ENCODE results near the gene AVEN. TPM values are rescaled to one million over a fixed set of nuclear protein-coding genes. Genes with fewer than 3 reads are reported as not detected.

Gene AVEN
- total RNA-seq, 2 donors from 2014 or later, result 18.9 to 20.7 TPM

DNA sequence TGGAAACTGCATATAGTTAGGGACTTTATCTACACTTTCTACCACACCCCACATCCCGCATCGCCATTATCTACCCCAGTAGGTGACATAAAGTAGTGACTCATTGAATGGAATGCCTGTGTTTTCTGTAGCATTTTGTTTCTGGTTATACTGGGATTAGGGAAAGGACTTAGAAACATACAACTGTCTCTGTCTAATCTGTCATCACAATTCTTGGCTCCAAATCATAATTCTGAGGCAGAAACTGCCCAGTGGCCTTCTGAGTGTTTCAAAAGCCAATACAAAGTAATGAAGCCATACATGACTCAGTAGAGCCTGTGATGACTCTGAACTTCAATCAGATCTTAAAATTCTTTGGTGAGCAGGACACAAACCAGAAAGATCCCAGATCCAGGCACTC, 186.4 kb downstream of the AVEN start:
- 80% methylated on average over 2 of the region's 2 CpGs; no CpG with 5 or more reads in 1 of the 2 experiments for WGBS, 2 experiments (ENCODE audit: insufficient coverage in 1 of 2, insufficient read length in 1 of 2)

DNA sequence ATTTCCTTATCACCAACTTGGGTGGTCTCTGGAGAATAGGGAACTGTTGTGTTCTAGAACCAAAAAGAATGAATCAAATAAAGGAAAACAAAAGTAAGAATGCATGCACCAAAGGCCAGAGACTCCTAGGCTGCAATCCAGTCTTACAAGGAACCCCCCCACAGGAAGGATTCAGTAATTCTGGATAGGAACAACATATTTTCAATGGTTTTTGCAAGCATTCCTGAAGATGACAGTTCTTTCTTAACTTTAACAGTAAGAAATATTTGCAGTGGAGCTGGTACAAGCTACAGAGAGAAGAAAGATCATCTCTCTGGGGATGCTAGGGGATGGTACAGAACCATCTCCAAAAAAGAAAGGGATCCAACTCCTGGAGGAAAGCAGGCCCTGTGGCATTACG, 186.9 kb downstream of the AVEN start:
- Mint-ChIP-seq H3K27me3 (ENCODE audit: insufficient read depth) (no peaks in the 10 kb centered on the region), H3K4me3 (no peak overlapping the region), H3K27ac (no peak overlapping the region), H3K36me3 (ENCODE audit: low read depth) (no peaks in the 10 kb centered on the region), H3K4me1 (peaks cover 11% of the 10 kb centered on the region), H3K9me3 (no peaks in the 10 kb centered on the region)
- Histone ChIP-seq H3K4me1 (ENCODE audit: control insufficient read depth, insufficient read depth, low read length) (no peaks in the 10 kb centered on the region), H3K9me3 (ENCODE audit: control insufficient read depth, low read length) (no peaks in the 10 kb centered on the region), H3K36me3 (ENCODE audit: control insufficient read depth, insufficient read depth, low read length) (peaks cover 3% of the 10 kb centered on the region), H3K27ac (ENCODE audit: low read depth, low read length) (no peak overlapping the region), H3K27me3 (ENCODE audit: control insufficient read depth, insufficient read depth, low read length, poor library complexity, severe bottlenecking) (no peaks in the 10 kb centered on the region), H3K4me3 (ENCODE audit: low read length) (no peak overlapping the region), H3K9ac (ENCODE audit: extremely low read depth, low read length, poor library complexity, severe bottlenecking) (no peak overlapping the region)
- TF ChIP-seq, protein P1, sequence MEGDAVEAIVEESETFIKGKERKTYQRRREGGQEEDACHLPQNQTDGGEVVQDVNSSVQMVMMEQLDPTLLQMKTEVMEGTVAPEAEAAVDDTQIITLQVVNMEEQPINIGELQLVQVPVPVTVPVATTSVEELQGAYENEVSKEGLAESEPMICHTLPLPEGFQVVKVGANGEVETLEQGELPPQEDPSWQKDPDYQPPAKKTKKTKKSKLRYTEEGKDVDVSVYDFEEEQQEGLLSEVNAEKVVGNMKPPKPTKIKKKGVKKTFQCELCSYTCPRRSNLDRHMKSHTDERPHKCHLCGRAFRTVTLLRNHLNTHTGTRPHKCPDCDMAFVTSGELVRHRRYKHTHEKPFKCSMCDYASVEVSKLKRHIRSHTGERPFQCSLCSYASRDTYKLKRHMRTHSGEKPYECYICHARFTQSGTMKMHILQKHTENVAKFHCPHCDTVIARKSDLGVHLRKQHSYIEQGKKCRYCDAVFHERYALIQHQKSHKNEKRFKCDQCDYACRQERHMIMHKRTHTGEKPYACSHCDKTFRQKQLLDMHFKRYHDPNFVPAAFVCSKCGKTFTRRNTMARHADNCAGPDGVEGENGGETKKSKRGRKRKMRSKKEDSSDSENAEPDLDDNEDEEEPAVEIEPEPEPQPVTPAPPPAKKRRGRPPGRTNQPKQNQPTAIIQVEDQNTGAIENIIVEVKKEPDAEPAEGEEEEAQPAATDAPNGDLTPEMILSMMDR (conservative IDR thresholded peaks at IDR 0.05), result no peak
- DNase-seq, result no peak
- WGBS, 2 experiments (ENCODE audit: insufficient coverage in 1 of 2, insufficient read length in 1 of 2), result 91 to 100% methylated on average over 1 of the region's 1 CpG

More for the DNA sequence above, 186.4 kb downstream of the AVEN start:
- Histone ChIP-seq H3K36me3 (ENCODE audit: control insufficient read depth, insufficient read depth, low read length) (peaks cover 8% of the 10 kb centered on the region), H3K4me1 (ENCODE audit: control insufficient read depth, insufficient read depth, low read length) (no peaks in the 10 kb centered on the region), H3K27me3 (ENCODE audit: control insufficient read depth, insufficient read depth, low read length, poor library complexity, severe bottlenecking) (no peaks in the 10 kb centered on the region), H3K9me3 (ENCODE audit: control insufficient read depth, low read length) (no peaks in the 10 kb centered on the region), H3K4me3 (ENCODE audit: low read length) (no peak overlapping the region), H3K9ac (ENCODE audit: extremely low read depth, low read length, poor library complexity, severe bottlenecking) (no peak overlapping the region), H3K27ac (ENCODE audit: low read depth, low read length) (no peak overlapping the region)
- no peaks in the 10 kb centered on the region for H3K9me3 Mint-ChIP-seq
- H3K4me3 Mint-ChIP-seq, result no peak overlapping the region
- peaks cover 11% of the 10 kb centered on the region for H3K4me1 Mint-ChIP-seq
- H3K27ac Mint-ChIP-seq, result no peak overlapping the region
- TF ChIP-seq, protein P1 (conservative IDR thresholded peaks at IDR 0.05), result no peak
- peaks cover 3% of the 10 kb centered on the region for H3K36me3 Mint-ChIP-seq (ENCODE audit: low read depth)
- no peaks in the 10 kb centered on the region for H3K27me3 Mint-ChIP-seq (ENCODE audit: insufficient read depth)
- DNase-seq, result no peak

DNA sequence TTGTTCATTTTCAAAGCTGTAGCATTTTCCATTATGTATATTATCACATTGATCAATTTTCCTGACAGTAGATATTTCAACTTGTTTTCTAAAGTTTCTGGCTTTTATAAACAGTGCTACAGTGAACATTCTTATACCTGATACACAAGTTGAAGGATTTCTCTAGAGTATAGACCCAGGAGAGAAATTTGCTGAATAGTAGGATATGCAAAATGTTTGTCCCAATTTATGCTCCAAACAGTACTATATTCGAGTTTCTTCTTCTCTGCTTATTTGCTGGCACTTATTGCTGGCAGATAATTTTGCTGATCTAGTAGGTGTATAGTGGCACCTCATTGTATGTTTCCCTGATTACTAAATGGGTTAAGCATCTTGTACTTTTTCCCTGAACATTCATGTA, 187.9 kb downstream of the AVEN start:
- TF ChIP-seq, protein P1 (conservative IDR thresholded peaks at IDR 0.05), result no peak
- Mint-ChIP-seq H3K27ac (no peak overlapping the region), H3K9me3 (no peaks in the 10 kb centered on the region), H3K36me3 (ENCODE audit: low read depth) (no peaks in the 10 kb centered on the region), H3K4me1 (peaks cover 8% of the 10 kb centered on the region), H3K4me3 (no peak overlapping the region), H3K27me3 (ENCODE audit: insufficient read depth) (no peaks in the 10 kb centered on the region)
- Histone ChIP-seq H3K36me3 (ENCODE audit: control insufficient read depth, insufficient read depth, low read length) (no peaks in the 10 kb centered on the region), H3K27ac (ENCODE audit: low read depth, low read length) (no peak overlapping the region), H3K4me3 (ENCODE audit: low read length) (no peak overlapping the region), H3K27me3 (ENCODE audit: control insufficient read depth, insufficient read depth, low read length, poor library complexity, severe bottlenecking) (no peaks in the 10 kb centered on the region), H3K9ac (ENCODE audit: extremely low read depth, low read length, poor library complexity, severe bottlenecking) (no peak overlapping the region), H3K4me1 (ENCODE audit: control insufficient read depth, insufficient read depth, low read length) (no peaks in the 10 kb centered on the region), H3K9me3 (ENCODE audit: control insufficient read depth, low read length) (no peaks in the 10 kb centered on the region)
- WGBS, 2 experiments (ENCODE audit: insufficient coverage in 1 of 2, insufficient read length in 1 of 2), result 100% methylated on average over 1 of the region's 1 CpG
- no peak for DNase-seq

All from endodermal cell (in vitro differentiated cells).